Spleen (tissue), 11 donors: ENCODE data around the gene ARHGAP6. TPM values are rescaled to one million over a fixed set of nuclear protein-coding genes. Genes with fewer than 3 reads are reported as not detected.
"Not testable (repeated sequence)": the region's sequence is repeated elsewhere in the genome, so short reads cannot be mapped to it uniquely, and the experiment has no call there.

Experiments used
- DNase-seq: peaks from one replicate; pipeline ENCODE4 v3.0.0-alpha.2; 2020
- H3K27ac ChIP-seq, 8 donors: fragments of 200-600 bp; sonication (generic) in 7 of 8; 1 replicate in 4 of 8; 2 replicates in 4 of 8; pipeline versions ENCODE4 v1.5.0 to v1.8.0; 2016 to 2021; ENCODE audit warnings: inconsistent platforms in 4 of 8, mild to moderate bottlenecking in 4 of 8, moderate library complexity in 1 of 8
- H3K27me3 ChIP-seq, 7 donors: fragments of 200-600 bp; sonication (generic) in 6 of 7; replicated peaks in 1 of 7; 1 replicate in 4 of 7; 2 replicates in 3 of 7; pipeline versions ENCODE4 v1.5.0 to v1.8.0; 2016 to 2021; ENCODE audit warnings: inconsistent platforms in 3 of 7, mild to moderate bottlenecking in 1 of 7
- H3K36me3 ChIP-seq, 6 donors: fragments of 200-600 bp; sonication (generic) in 5 of 6; 1 replicate in 4 of 6; 2 replicates in 2 of 6; pipeline versions ENCODE4 v1.5.0 to v1.8.0; 2016 to 2021; ENCODE audit warnings: inconsistent platforms in 2 of 6
- H3K4me1 ChIP-seq, 6 donors: fragments of 200-600 bp; sonication (generic) in 5 of 6; 1 replicate in 3 of 6; 2 replicates in 3 of 6; pipeline versions ENCODE4 v1.5.0 to v1.8.0; 2016 to 2021; ENCODE audit warnings: inconsistent platforms in 3 of 6
- H3K4me3 ChIP-seq, 8 donors: fragments of 200-600 bp; sonication (generic) in 7 of 8; 1 replicate in 4 of 8; 2 replicates in 4 of 8; pipeline versions ENCODE4 v1.5.0 to v1.8.0; 2016 to 2021; ENCODE audit warnings: inconsistent platforms in 4 of 8, mild to moderate bottlenecking in 4 of 8, moderate library complexity in 2 of 8
- H3K9me3 ChIP-seq, 8 donors: fragments of 200-600 bp; sonication (generic) in 7 of 8; 1 replicate in 4 of 8; 2 replicates in 4 of 8; pipeline versions ENCODE4 v1.5.0 to v1.8.0; 2016 to 2021; ENCODE audit warnings: inconsistent platforms in 4 of 8
- CTCF ChIP-seq, 11 experiments: fragments of 200-600 bp in 7 of 11; fragments of 450-650 bp in 4 of 11; sonication (generic) in 4 of 11; IDR thresholded peaks in 8 of 11; conservative IDR thresholded peaks in 3 of 11; 1 replicate in 7 of 11; 2 replicates in 4 of 11; pipeline versions ENCODE4 v1.4.0 to v1.8.0; 2016 to 2021; ENCODE audit warnings: antibody characterized with exemption in 11 of 11, inconsistent platforms in 4 of 11, mild to moderate bottlenecking in 1 of 11
- POLR2A ChIP-seq, 3 donors: fragments of 450-650 bp; IDR thresholded peaks; one replicate each; pipeline ENCODE4 v1.5.1; 2017; ENCODE audit warnings: antibody characterized with exemption in 3 of 3, mild to moderate bottlenecking in 1 of 3
- POLR2AphosphoS5 ChIP-seq, 3 donors: sonication (generic); formaldehyde crosslinking; IDR thresholded peaks; one replicate each; pipeline ENCODE4 v1.5.1; 2017; ENCODE audit warnings: antibody characterized with exemption in 3 of 3
- WGBS, 5 donors: extraction: QIAGEN DNeasy Blood & Tissue Kit in 3 of 5; methylation state at CpG; one replicate each; pipeline versions ENCODE4 v1.1.5 to v1.1.7; 2013 to 2018; 5-methylcytosine and 5-hydroxymethylcytosine counted together
- intact Hi-C: fragments of 100-400 bp; cut with DNase I; formaldehyde crosslinking; loops from one replicate; pipeline ENCODE4 v1.15.0; 2023; ENCODE audit warnings: low total_unique reads
- polyA plus RNA-seq, 3 donors: library from polyadenylated mRNA; stranded (reverse); fragments of 200-250 nt; gene quantifications; one replicate each; pipeline ENCODE4 v1.2.1, GENCODE V29; 2013
- total RNA-seq, 7 donors: library from RNA; depleted of rRNA in 3 of 7; stranded (reverse); fragments of >200 nt in 3 of 7; fragmentation: NEBNext Ultra II Directional in 4 of 7; extraction: Animal tissue kit (Norgen Biotek cat#: 25700) in 4 of 7; gene quantifications; one replicate each; pipeline versions ENCODE4 v1.1.0 to v1.2.1, GENCODE V29; 2016 to 2021
- donor health status: healthy with polysubstance abuse.
- donor health status: DM: no; HTN: no; CAD: no; lungs with moderate emphysema.
- donor health status: DM: no; HTN: no; CAD: no.
- donor health status: Bipolar disorder and iron deficiency.
- donor health status: healthy.
- donor health status: DM: no; HTN: no; CAD: no.
- donor health status: DM: yes; HTN: yes; CAD: no.

ARHGAP6 gene
- total and polyA plus RNA-seq, 10 donors, result 2.0 to 20.8 (median 12.7) TPM

- H3K27me3 ChIP-seq, result no peaks in the 10 kb centered on the region
- no peaks in the 10 kb centered on the region for H3K36me3 ChIP-seq
- H3K9me3 ChIP-seq, result no peaks in the 10 kb centered on the region
- no peak overlapping the region for H3K4me3 ChIP-seq
- no peaks in the 10 kb centered on the region for H3K4me1 ChIP-seq
- TF ChIP-seq POLR2A (IDR thresholded peaks at IDR 0.05) (no peak), POLR2AphosphoS5 (IDR thresholded peaks at IDR 0.05) (no peak), CTCF (IDR thresholded peaks at IDR 0.05 in 8 of 11, conservative IDR thresholded peaks at IDR 0.05 in 3 of 11) (no peak)
- intact Hi-C loops, result no loop called here
- DNase-seq, result no peak
- H3K27ac ChIP-seq, result no peak overlapping the region
Observed at GRCh38 chrX:11242704-11243103, 423.0 kb downstream of the ARHGAP6 start.

GRCh38 chrX:11241720-11242119 lies 424.0 kb downstream of the ARHGAP6 start:
- no peaks in the 10 kb centered on the region for H3K36me3 ChIP-seq
- no peak for TF ChIP-seq POLR2AphosphoS5 (IDR thresholded peaks at IDR 0.05)
- no peaks in the 10 kb centered on the region for H3K4me1 ChIP-seq
- DNase-seq, result no peak
- WGBS, 5 donors, result 65 to 96% (median 81%) methylated on average over 2 of the region's 2 CpGs
- intact Hi-C loops, result no loop called here
- no peak overlapping the region for H3K4me3 ChIP-seq
- no peak overlapping the region for H3K27ac ChIP-seq
- no peaks in the 10 kb centered on the region for H3K27me3 ChIP-seq
- no peaks in the 10 kb centered on the region for H3K9me3 ChIP-seq

- TF ChIP-seq POLR2A (IDR thresholded peaks at IDR 0.05) (no peak), POLR2AphosphoS5 (IDR thresholded peaks at IDR 0.05) (no peak), CTCF (IDR thresholded peaks at IDR 0.05 in 8 of 11, conservative IDR thresholded peaks at IDR 0.05 in 3 of 11) (no peak)
- Histone ChIP-seq H3K9me3 (peaks cover 0 to 6% (median 0%) of the 10 kb centered on the region in 8 donors), H3K27me3 (no peaks in the 10 kb centered on the region), H3K4me1 (no peaks in the 10 kb centered on the region), H3K36me3 (no peaks in the 10 kb centered on the region), H3K27ac (no peak overlapping the region), H3K4me3 (no peak overlapping the region)
- DNase-seq, result no peak
- intact Hi-C loops, result no loop called here
Observed at GRCh38 chrX:11239230-11239629, 426.5 kb downstream of the ARHGAP6 start.

- H3K27ac ChIP-seq, result not testable (repeated sequence)
Observed at GRCh38 chrX:11235377-11235776, 430.3 kb downstream of the ARHGAP6 start.

GRCh38 chrX:11215191-11215921 lies 450.4 kb downstream of the ARHGAP6 start:
- intact Hi-C loops, result no loop called here
- peak; percentile 65 for DNase-seq
- WGBS, 5 donors, result 80 to 93% (median 88%) methylated on average over 17 to 33 of the region's 33 CpGs
- no peaks in the 10 kb centered on the region for H3K4me1 ChIP-seq
- H3K9me3 ChIP-seq, result peaks cover 0 to 35% (median 1%) of the 10 kb centered on the region in 8 donors
- no peak for TF ChIP-seq POLR2AphosphoS5 (IDR thresholded peaks at IDR 0.05)
- TF ChIP-seq CTCF (IDR thresholded peaks at IDR 0.05 in 8 of 11, conservative IDR thresholded peaks at IDR 0.05 in 3 of 11), result no peak
- no peak for TF ChIP-seq POLR2A (IDR thresholded peaks at IDR 0.05)
- H3K4me3 ChIP-seq, result no peak overlapping the region
- peaks cover 0 to 7% (median 0%) of the 10 kb centered on the region in 7 donors for H3K27me3 ChIP-seq
- no peaks in the 10 kb centered on the region for H3K36me3 ChIP-seq
- no peak overlapping the region for H3K27ac ChIP-seq

More at GRCh38 chrX:11235377-11235776, 430.3 kb downstream of the ARHGAP6 start:
- DNase-seq, intact Hi-C loops, H3K9me3 ChIP-seq, H3K36me3 ChIP-seq, H3K4me1 ChIP-seq, H3K27me3 ChIP-seq, H3K4me3 ChIP-seq: not testable (repeated sequence)
- WGBS, 5 donors, result 60 to 82% (median 65%) methylated on average over 2 of the region's 2 CpGs
